Cerebellar nuclear complex (tissue), 1 donor: ENCODE data around the gene TTC33.
"Not testable (repeated sequence)": the region's sequence is repeated elsewhere in the genome, so short reads cannot be mapped to it uniquely, and the experiment has no call there.

Experiments used
- DNase-seq, 2 experiments: peaks; one replicate each; lab custom pipeline; 2025; lab: John Stamatoyannopoulos, UW

TTC33 gene

DNA sequence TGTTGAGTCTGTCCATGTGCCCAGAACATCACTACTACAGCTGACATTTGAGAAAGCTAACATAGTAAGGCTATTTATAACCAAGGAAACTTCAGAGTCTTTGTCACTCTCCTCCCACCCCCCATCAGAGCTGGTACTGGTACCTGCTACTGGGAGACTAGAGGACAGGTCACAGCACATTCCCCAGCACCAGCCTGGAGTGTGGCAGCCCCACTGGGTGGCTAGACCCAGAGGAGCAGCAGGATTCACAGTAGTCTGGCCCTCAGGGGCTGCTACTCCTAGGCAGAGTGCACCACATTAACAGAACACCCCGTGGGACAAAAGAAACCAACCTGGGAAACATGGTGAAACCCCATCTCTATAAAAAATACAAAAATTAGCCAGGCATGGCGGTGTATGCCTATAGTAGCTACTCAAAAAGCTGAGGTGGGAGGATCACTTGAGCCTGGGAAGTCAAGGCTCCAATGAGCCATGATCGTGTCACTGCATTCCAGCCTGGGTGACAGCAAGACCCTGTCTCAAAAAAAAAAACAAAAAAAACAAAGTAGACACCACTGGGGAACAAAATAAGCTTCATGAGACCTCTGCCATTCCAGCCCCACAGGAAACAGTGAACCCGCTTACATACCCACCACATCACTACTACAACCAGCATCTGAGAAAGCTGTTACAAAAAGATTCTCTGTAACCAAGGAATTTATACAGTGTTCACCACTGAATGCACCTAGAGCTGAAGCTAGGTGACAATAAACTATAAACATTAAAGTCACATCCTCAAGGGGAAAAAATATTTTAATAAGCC, 102.3 kb downstream of the TTC33 start:
- no peak for DNase-seq

DNA sequence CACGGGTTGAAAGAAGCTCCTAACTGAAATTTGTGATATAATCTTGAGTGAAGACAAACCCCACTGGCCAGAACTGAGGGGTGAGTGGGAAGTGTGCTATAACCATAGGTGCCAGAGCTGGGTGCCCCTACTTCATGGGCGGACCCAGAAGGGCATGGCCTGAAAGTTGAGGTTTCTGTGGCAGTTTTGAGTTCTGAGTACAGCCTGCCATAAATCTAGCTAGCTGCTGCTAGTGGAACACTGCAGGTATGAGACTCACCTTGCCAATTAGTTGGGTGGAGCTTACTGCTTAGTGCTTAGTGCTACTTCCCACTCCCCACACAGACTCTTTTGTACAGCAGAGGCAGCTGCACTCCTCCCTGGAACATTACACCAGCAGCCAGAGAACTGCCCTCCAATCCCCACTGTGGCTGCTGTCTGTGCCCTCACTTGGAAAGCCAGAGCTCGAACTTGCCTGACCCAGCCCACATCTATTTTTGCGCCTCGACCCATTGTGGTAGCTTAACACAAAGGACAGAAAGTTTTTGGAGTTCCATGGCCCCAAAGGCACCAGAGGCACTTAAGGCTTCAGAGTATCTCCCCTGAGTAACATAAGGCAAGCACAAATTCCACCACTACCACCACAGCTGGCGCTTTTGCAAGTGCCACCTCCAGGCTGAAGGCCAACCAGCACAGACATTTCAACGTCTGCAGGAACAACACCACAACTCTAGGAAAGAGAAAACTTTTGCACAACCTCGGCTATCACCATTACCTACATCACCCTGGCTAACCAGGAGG, 103.1 kb downstream of the TTC33 start:
- DNase-seq, result no peak

DNA sequence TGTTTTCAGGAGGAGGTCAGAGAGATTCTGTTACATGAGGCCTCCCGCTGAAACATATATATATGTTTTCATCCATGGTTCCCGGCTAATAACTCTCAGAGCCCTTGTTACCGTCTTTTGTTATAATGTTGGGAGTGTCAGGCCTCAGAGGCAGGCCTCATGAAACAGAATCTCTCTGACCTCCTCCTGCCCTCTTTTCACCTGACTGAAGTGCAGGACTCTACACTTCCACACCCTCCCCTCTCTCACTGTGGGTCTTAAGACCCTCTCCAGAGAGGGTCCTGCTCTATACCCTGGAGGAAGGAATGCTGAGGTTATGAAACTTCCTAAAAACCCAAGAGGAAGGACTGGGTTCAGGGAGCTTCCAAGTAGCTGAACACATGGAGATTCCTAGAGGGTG, 104.6 kb downstream of the TTC33 start:
- DNase-seq, result no peak

- no peak for DNase-seq
Observed at GRCh38 chr5:40649463-40650030, 106.2 kb downstream of the TTC33 start.

GRCh38 chr5:40648150-40648549, 107.6 kb downstream of the TTC33 start:
- no peak for DNase-seq

DNA sequence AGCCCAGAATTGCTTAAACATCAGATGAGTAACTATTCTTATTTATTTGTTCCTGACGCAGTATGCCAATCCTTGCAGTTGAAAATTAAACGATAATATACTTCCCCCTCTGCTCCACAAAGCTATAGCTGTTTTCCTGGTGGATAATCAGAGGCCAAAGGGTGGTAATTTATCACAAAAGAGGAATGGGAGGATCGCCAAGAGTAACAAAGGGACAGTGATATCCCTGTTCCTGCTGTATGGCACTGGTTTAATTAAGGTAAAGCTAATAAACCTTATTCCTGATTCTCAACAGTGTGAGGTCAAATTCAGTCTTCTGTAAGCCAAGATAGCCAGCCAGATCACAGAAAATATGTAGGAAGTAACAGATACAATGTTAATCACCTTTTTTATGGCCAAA, 109.5 kb downstream of the TTC33 start:
- DNase-seq, result no peak

DNA sequence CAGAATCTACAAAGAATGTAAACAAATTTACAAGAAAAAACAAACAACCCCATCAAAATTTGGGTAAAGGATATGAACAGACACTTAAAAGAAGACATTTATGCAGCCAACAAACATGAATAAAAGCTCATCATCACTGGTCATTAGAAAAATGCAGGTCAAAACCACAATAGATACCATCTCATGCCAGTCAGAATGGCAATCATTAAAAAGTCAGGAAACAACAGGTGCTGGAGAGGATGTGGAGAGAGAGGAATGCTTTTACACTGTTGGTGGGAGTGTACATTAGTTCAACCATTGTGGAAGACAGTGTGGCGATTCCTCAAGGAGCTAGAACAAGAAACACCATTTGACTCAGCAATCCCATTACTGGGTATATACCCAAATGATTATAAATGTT, 116.2 kb downstream of the TTC33 start:
- not testable (repeated sequence) for DNase-seq

GRCh38 chr5:40634593-40634992, 121.2 kb downstream of the TTC33 start:
- DNase-seq, result no peak

- no peak for DNase-seq
Observed at GRCh38 chr5:40634154-40634553, 121.6 kb downstream of the TTC33 start.

- DNase-seq, result no peak
Observed at GRCh38 chr5:40631236-40631635, 124.5 kb downstream of the TTC33 start.

- no peak for DNase-seq
Observed at GRCh38 chr5:40630126-40630525, 125.6 kb downstream of the TTC33 start.

- DNase-seq, result no peak
Observed at GRCh38 chr5:40628407-40628806, 127.4 kb downstream of the TTC33 start.

- DNase-seq, result no peak
Observed at GRCh38 chr5:40627706-40628105, 128.1 kb downstream of the TTC33 start.

DNA sequence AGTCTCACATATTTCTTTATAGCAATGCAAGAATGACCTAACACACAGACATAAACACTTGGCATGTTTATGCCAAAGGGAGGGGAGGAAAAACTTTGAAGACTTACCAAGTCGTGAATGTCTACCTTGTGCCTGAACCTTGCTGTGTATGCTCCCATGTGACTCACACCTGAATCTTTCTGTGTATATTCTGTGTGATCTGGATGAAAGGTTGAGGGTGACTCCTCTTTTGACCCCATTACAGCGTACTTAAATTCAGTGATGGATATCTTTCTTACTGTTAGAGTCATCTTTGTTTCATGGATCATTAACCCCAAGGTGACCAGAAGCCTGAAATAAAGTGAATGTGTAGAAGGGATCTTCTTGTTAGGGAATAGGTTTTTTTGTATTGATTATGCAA, 129.0 kb downstream of the TTC33 start:
- no peak for DNase-seq

DNA sequence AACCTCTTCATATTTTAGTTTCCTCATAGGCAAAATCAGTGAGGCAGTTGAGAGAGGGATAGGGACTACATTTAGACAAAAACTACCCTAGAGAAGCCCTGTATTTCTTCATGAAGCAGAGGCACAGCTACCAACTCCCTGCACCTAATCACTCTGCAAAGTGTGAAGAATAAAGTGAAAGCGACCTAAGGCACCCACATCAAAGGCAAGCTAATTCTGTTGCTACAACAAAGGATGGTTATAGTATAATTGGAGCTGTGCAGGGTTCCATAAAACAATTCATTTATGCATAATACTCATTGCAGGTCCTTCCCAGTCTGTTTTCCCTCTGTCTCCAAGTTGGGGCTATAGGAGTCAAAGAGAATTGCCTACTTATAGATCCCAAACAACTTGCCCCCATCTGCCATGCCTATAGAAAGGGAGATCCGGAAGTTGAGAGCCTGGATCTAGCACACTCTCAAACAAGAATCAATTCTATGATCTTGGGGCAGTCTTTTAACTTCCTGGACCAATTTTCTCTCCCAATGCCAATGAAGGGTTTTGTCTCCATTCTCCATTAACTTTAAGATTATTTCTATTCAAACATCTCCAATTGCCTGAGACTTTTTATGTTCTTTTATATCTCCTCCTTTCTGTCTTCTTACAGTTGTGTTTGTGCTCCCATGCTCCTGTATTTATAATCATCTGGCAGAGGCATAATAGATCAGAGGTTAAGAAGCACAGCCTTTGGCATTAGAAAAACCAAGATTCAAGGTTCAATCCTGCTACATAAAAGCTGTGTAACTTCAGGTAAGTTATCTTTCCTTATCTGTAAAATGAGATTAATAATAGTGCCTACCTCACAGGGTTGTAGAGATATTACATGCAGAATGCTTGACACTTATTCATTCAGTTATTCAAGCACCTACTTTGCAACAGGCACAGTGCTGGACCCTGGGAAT, 132.0 kb downstream of the TTC33 start:
- no peak for DNase-seq

DNA sequence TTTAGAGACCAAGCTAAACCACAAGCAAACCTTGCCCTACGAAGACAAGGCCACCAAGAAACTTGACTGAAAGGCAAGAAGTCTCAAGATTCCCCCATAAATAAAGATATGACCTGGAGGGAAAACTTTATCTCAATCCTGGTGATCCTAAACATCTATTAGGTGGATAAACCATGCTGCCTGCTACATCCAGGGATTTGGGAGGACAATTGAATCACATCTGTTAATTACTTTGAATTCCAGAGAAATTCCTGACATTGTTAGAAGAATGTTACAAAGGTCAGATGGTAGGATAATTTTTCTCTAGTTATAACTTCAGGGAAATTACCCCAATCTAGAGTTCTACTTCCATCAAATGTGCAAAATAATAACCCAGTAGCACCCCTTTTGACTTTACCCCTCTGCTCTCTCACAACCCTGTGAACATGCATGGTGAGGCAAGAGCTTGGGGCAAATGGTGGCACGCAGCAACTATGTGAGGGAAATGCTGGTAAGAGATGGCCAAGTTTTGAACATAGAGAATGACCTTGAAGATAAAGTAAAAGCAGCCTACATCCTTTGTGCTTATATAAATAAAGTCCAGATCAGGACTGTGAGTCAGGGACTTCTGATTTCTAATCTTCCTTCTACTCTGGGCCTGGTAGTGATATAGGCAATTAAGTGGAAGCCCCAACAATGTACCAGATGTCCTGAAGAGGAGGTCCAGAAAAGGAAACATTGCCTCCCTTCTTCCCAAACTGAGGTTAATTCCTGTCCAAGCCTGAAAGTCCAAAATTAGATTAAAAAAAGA, 133.1 kb downstream of the TTC33 start:
- DNase-seq, result no peak

DNA sequence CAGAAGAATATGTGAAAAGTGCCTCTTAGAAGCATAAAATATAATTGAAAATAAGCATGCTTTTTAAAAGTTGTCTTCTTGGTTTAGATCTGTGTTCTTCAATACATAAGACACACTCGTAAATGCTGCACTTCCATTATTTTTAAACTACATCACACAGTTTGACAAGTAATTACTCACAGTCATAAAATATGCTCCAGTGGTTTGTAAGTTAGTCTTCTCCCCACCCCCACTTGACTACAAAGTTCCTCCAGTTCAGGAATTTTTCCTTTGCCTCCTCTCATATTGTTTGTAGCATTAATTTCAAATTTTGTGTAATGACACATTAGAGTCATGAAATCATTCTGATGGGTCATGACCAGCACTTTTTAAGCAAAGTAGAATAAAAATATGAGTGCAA, 136.3 kb downstream of the TTC33 start:
- DNase-seq, result no peak

DNA sequence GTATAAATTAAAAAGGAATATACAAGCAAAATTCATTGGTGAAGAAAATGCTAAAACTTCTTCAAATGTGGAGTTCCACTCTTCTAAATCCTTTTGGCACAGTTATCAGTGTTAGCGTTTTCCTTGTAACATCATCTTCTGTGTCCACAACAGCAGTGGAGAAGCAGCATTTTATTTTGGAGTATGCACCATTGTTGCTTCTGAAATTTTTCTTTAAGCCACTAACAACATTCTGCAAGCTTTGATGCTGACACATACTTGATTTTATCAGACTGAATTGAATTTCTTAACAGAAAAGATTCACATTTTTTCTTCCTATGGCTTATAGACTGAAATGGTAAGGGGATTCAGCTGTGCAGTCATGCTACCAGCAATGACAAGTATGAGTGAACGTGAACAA, 136.8 kb downstream of the TTC33 start:
- no peak for DNase-seq

DNA sequence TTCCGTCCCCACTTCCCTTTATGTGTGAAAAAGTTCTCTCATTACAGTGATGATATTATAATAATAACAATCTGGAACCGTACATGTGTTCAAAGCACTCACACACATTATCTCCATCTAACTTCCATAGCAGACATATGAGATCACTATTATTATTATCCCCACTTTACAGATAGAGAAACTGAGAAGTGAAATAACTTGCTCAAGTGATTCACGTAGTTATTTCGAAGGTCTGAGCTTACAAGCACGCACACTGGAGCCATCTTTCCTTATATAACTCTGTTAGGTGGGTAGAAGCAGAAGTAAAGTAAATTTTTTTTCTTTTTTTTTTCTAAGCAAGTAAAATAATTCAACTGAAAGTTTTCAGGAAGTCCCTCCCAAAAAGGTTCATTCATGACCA, 139.0 kb downstream of the TTC33 start:
- no peak for DNase-seq

DNA sequence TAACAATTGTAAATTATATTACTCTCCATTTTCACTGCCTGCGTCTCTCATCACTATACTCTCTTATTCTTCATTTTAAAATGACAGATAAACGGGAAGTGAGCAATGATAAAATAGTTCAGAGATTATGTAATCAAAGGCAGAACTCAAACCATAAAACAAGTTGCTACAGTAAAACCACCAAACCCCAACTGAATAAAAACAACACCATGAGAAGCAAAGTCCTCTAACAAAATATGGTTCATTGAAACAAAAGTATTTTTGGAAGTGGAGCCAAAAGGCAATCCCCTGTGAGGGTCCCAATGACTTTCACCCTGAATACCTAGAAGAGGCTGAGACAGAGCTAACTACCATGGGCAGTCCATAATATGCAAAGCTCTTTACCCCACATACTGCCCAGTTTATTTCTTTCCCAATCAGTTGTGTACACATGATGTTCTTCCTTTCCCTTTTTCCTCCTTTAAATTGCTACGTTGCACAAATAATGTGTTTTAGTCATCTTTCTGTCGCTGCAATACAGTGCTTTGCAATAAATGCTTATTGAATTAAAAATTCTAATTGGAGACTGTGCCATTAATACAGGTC, 140.1 kb downstream of the TTC33 start:
- no peak for DNase-seq
